HG02943 (cell line): ENCODE results near the gene CACNA1A.
"Not testable (repeated sequence)": the region's sequence is repeated elsewhere in the genome, so short reads cannot be mapped to it uniquely, and the experiment has no call there.

Experiments
- ATAC-seq: cut with Tn5 transposase; IDR thresholded peaks from one replicate; pipeline ENCODE4 v1.9.1; 2021; ENCODE audit warnings: mild to moderate bottlenecking, low read depth, moderate library complexity; ENCODE audit not compliant: unreplicated experiment

CACNA1A gene

GRCh38 chr19:13209484-13210338, 296.6 kb downstream of the CACNA1A start:
- no peak for ATAC-seq

- no peak for ATAC-seq
Measured at GRCh38 chr19:13208672-13209483, 297.4 kb downstream of the CACNA1A start.

GRCh38 chr19:13207846-13208671, 298.2 kb downstream of the CACNA1A start:
- ATAC-seq, result no peak

GRCh38 chr19:13207237-13207845, 298.9 kb downstream of the CACNA1A start:
- no peak for ATAC-seq

GRCh38 chr19:13206587-13206986, 299.7 kb downstream of the CACNA1A start:
- ATAC-seq, result no peak

GRCh38 chr19:13202112-13202511, 304.2 kb downstream of the CACNA1A start:
- ATAC-seq, result not testable (repeated sequence)

GRCh38 chr19:13198634-13199033, 307.6 kb downstream of the CACNA1A start:
- ATAC-seq, result no peak

GRCh38 chr19:13195678-13196077, 310.6 kb downstream of the CACNA1A start:
- ATAC-seq, result no peak

GRCh38 chr19:13190781-13191540, 315.3 kb downstream of the CACNA1A start:
- ATAC-seq, result no peak

- no peak for ATAC-seq
Measured at GRCh38 chr19:13189600-13189999, 316.7 kb downstream of the CACNA1A start.

GRCh38 chr19:13187419-13187818, 318.9 kb downstream of the CACNA1A start:
- no peak for ATAC-seq

GRCh38 chr19:13186688-13187087, 319.6 kb downstream of the CACNA1A start:
- ATAC-seq, result not testable (repeated sequence)

GRCh38 chr19:13185763-13186657, 320.3 kb downstream of the CACNA1A start:
- not testable (repeated sequence) for ATAC-seq

- not testable (repeated sequence) for ATAC-seq
Measured at GRCh38 chr19:13184926-13185325, 321.4 kb downstream of the CACNA1A start.

GRCh38 chr19:13181747-13182388, 324.4 kb downstream of the CACNA1A start:
- ATAC-seq, result no peak

GRCh38 chr19:13178291-13178690, 328.0 kb downstream of the CACNA1A start:
- ATAC-seq, result not testable (repeated sequence)

- not testable (repeated sequence) for ATAC-seq
Measured at GRCh38 chr19:13177584-13177983, 328.7 kb downstream of the CACNA1A start.

GRCh38 chr19:13176345-13176744, 329.9 kb downstream of the CACNA1A start:
- ATAC-seq, result no peak
